Activated T-cell treated with anti-CD3 and anti-CD28 coated beads for 48 hours (primary cell): ENCODE results near the gene MYH2.
"Not testable (repeated sequence)": the region's sequence is repeated elsewhere in the genome, so short reads cannot be mapped to it uniquely, and the experiment has no call there.

Source experiments
- DNase-seq: peaks from one replicate; pipeline ENCODE4 v3.0.0-alpha.2; 2020; ENCODE audit warnings: low read depth

The MYH2 gene

GRCh38 chr17:10549096-10549842, at the start of gene MYH2:
MYH2 (minus strand) TSS chr17:10549658; CDS start chr17:10547920, 1,738 bp downstream.
- DNase-seq = no peak

- no peak for DNase-seq
Observed at GRCh38 chr17:10598621-10599020, 49.2 kb upstream of the MYH2 start.

GRCh38 chr17:10589553-10590145, 40.2 kb upstream of the MYH2 start:
- no peak for DNase-seq

- DNase-seq = no peak
Observed at GRCh38 chr17:10585529-10585928, 36.1 kb upstream of the MYH2 start.

GRCh38 chr17:10583834-10584233, 34.4 kb upstream of the MYH2 start:
- no peak for DNase-seq

GRCh38 chr17:10579270-10579669, 29.8 kb upstream of the MYH2 start:
- no peak for DNase-seq

DNA sequence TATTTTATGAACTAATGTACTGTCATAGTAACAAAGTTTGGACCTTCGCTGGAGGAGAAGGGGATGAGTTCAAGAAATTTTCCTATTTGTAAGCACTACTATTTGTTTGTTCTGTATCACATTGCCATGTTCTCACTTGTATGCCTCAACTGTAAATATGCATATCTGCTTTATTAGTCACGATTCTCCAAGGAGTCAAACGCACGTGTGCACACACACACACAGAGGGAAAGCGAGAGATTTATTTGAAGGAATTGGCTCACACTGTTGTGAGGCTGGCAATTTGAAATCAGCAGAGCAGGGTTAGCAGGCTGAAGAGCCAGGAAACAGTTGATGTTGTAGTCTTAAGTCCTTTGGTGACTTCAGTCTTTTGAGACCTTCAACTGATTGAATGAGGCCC, 24.9 kb upstream of the MYH2 start:
- DNase-seq = no peak

GRCh38 chr17:10563991-10564660, 14.7 kb upstream of the MYH2 start:
- no peak for DNase-seq

- no peak for DNase-seq
Observed at GRCh38 chr17:10558049-10558448, 8.6 kb upstream of the MYH2 start.

GRCh38 chr17:10557422-10557821, 8.0 kb upstream of the MYH2 start:
- no peak for DNase-seq

DNA sequence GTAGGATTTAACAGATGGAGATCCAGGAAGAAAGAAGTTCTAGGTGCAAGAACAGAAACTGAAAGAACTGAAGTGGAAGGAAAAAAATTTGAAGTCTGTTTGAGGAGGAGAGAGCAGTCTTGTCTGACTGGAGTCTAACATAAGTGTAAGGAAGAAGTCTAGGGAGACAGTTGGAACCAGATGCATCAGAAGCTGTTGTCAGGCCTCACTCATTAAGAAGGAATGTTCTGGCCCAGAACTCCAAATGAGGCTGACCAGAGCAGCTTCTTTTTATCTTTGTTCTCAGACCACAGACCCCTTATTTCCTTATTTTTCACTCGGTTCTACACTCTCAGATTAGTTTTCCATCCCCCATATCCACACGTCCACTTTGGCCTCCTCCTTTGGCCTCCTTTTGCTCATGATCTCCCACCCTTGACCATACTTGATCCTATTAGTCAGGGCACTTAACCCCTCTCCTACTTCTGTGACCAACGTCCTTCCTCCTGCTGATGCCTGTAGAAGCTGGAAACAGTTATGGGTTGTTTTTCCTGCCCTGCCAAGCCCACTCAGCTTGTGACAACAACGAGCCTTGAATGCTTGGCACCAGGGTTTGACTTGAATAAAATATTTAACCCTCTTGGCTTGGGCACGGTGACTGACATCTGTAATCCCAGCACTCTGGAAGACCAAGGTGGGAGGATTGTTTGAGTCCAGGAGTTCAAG, 7.0 kb upstream of the MYH2 start:
- no peak for DNase-seq

GRCh38 chr17:10550014-10550413, 556 bp upstream of the MYH2 start:
- DNase-seq = no peak

DNA sequence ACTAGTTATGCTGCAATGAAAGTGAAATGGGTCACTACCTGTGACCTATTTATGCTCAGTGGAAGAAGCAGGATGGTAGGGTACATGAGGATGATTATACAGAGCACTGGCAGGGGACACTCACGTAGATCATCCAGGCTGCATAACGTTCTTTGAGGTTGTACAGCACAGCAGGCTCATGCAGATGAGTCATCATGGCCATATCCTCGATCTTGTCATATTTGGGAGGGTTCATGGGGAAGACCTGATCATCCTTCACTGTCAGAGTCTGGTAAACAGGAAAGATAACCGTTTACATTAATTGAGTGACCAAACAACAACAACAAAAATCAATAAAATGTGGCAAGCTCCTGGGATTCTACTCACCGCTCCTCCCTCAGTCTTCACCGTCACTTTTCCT, 2.1 kb downstream of the MYH2 start:
- DNase-seq = no peak

DNA sequence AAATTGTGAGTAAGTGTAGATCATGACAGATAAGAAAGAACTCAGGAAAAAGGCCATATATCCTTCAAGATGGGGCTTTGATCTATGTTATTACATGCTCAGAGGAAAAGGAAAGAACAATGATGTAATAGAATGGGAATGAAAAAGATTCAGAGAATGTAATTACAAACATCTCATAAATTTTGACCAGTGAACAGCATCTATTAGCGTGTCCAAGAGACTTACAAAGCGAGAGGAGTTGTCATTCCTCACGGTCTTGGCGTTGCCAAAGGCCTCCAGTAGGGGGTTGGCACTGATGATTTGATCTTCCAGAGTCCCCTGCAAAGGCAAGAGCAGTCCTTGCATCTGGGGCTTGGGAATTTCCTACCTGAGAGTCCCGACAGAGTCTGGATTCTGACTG, 6.0 kb downstream of the MYH2 start:
- not testable (repeated sequence) for DNase-seq

DNA sequence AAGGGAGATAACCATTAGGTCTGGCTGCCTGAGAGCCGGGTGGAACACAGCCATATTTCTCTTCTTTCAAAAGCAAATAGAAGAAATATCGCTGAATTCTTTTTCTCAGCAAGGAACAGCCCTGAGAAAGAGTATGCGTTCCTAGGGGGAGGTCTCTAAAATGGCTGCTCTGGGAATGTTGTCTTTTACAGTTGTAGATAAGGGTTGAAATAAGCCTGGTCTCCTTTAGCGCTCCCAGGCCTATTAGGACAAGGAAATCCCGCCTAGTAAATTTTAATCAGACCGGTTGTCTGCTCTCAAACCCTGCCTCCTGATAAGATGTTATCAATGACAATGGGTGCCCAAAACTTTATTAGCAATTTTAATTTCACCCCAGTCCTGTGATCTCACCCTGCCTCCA, 8.3 kb downstream of the MYH2 start:
- not testable (repeated sequence) for DNase-seq

- DNase-seq = no peak
Observed at GRCh38 chr17:10532026-10532425, 17.4 kb downstream of the MYH2 start.

GRCh38 chr17:10527419-10527818, 22.0 kb downstream of the MYH2 start:
- no peak for DNase-seq

- DNase-seq = no peak
Observed at GRCh38 chr17:10526517-10526916, 22.9 kb downstream of the MYH2 start.

GRCh38 chr17:10523064-10523463, 26.4 kb downstream of the MYH2 start:
- DNase-seq = no peak

DNA sequence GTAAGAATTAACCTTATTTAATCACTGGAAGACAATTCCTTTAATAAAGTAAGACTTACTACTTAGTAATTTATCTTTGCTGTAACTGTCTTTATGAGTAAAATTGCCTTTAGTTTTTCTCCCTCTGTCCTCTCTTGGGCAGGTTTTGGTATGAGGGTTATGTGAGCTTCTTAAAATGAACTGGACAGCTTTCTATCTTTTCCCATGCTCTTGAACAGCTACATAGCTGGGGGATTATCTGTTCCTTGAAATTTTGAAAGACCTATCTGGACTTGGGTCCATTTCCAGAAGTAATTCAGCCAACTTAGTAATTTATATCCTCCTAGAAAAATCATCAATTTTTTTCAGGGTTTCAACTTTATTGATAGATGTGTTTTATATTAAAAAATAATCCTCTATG, 27.5 kb downstream of the MYH2 start:
- DNase-seq = no peak

GRCh38 chr17:10518271-10519037, 31.0 kb downstream of the MYH2 start, which contains the start of gene MYH1:
MYH1 (minus strand) TSS chr17:10518542; CDS start chr17:10516642, 1,900 bp downstream.
- DNase-seq = no peak

GRCh38 chr17:10516638-10517037, 32.8 kb downstream of the MYH2 start:
- DNase-seq = no peak
